ENCODE measurements around the gene BMPER. TPM values are rescaled to one million over a fixed set of nuclear protein-coding genes. Genes with fewer than 3 reads are reported as not detected.

Gene BMPER
- total and polyA plus RNA-seq, 10 of the 15 experiments (the other 5 are each of a cell fraction or from before 2014, with no cell fraction given) = 0.02 to 0.08 TPM; not detected in 8

GRCh38 chr7:34084651-34085050 lies 179.3 kb downstream of the BMPER start:
- no TSS peak for BruUV-seq (replicated peaks)
- ChIA-PET SMC1A (ENCODE audit: uncharacterized antibody, unreplicated experiment) (no interaction called here), POLR2A (no interaction called here), CTCF (interaction anchor here (0.6 kb wide), 1 partner anchor 158 kb away, joined by 4 read pairs; no protein-coding TSS in a partner anchor), RAD21 (ENCODE audit: unreplicated experiment) (no interaction called here)
- Histone ChIP-seq H3K4me2 (ENCODE audit: control insufficient read depth, insufficient read depth) (no peak overlapping the region), H4K20me1 (ENCODE audit: control insufficient read depth, insufficient read depth) (no peaks in the 10 kb centered on the region), H3K9ac (ENCODE audit: control insufficient read depth, insufficient read depth, low read length) (no peak overlapping the region), H2AFZ (ENCODE audit: control insufficient read depth, low read depth, low read length) (no peak overlapping the region), H3K4me3 (no peak overlapping the region), H3K79me2 (ENCODE audit: control insufficient read depth, insufficient read depth, low read length) (no peaks in the 10 kb centered on the region), H3K9me3 (replicated peaks; ENCODE audit: control insufficient read depth, insufficient read depth, low read length) (no peaks in the 10 kb centered on the region), H3K36me3 (ENCODE audit: control insufficient read depth in 2 of 2, insufficient read depth in 2 of 2, low read length in 1 of 2) (no peaks in the 10 kb centered on the region), H3K27ac (ENCODE audit: control insufficient read depth, insufficient read depth) (no peak overlapping the region), H3K4me1 (ENCODE audit: control insufficient read depth, insufficient read depth, low read length) (no peaks in the 10 kb centered on the region), H3K27me3 (replicated peaks in 1 of 2; ENCODE audit: control insufficient read depth in 2 of 2, insufficient read depth in 2 of 2, low read length in 1 of 2) (no peaks in the 10 kb centered on the region)
- no peak for ATAC-seq
- intact Hi-C loops (cut with micrococcal nuclease; ENCODE audit: unreplicated experiment) = no loop called here
- WGBS (ENCODE audit: insufficient coverage, insufficient replicate concordance, low lambda C conversion rate, missing lambda C conversion rate) = 0% methylated on average over 1 of the region's 1 CpG
- no peak for DNase-seq (ENCODE audit: low read depth, low spot score)
- no peak for TF ChIP-seq SPI1 (IDR thresholded peaks at IDR 0.05; ENCODE audit: borderline replicate concordance, insufficient read depth, low read depth, low read length)
- TF ChIP-seq BHLHE40 (IDR thresholded peaks at IDR 0.05; ENCODE audit: borderline replicate concordance in 1 of 2, low read depth in 2 of 2, low read length in 1 of 2) = no peak
- TF ChIP-seq, protein P1, sequence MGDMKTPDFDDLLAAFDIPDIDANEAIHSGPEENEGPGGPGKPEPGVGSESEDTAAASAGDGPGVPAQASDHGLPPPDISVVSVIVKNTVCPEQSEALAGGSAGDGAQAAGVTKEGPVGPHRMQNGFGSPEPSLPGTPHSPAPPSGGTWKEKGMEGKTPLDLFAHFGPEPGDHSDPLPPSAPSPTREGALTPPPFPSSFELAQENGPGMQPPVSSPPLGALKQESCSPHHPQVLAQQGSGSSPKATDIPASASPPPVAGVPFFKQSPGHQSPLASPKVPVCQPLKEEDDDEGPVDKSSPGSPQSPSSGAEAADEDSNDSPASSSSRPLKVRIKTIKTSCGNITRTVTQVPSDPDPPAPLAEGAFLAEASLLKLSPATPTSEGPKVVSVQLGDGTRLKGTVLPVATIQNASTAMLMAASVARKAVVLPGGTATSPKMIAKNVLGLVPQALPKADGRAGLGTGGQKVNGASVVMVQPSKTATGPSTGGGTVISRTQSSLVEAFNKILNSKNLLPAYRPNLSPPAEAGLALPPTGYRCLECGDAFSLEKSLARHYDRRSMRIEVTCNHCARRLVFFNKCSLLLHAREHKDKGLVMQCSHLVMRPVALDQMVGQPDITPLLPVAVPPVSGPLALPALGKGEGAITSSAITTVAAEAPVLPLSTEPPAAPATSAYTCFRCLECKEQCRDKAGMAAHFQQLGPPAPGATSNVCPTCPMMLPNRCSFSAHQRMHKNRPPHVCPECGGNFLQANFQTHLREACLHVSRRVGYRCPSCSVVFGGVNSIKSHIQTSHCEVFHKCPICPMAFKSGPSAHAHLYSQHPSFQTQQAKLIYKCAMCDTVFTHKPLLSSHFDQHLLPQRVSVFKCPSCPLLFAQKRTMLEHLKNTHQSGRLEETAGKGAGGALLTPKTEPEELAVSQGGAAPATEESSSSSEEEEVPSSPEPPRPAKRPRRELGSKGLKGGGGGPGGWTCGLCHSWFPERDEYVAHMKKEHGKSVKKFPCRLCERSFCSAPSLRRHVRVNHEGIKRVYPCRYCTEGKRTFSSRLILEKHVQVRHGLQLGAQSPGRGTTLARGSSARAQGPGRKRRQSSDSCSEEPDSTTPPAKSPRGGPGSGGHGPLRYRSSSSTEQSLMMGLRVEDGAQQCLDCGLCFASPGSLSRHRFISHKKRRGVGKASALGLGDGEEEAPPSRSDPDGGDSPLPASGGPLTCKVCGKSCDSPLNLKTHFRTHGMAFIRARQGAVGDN (IDR thresholded peaks at IDR 0.05) = no peak
- in situ Hi-C loops (cut with MboI) = no loop called here
- no peak for FAIRE-seq
